Suprapubic skin (tissue), 4 donors: ENCODE results near the gene SDHB. TPM values are rescaled to one million over a fixed set of nuclear protein-coding genes. Genes with fewer than 3 reads are reported as not detected.

Experiments
- DNase-seq, 2 donors: peaks; one replicate each; pipeline ENCODE4 v3.0.0-alpha.2; 2019; ENCODE audit warnings: low spot score in 2 of 2
- H3K27ac ChIP-seq: fragments of 200-600 bp; sonication (generic); one replicate; pipeline ENCODE4 v1.5.1; 2019
- H3K27me3 ChIP-seq: fragments of 200-600 bp; sonication (generic); one replicate; pipeline ENCODE4 v1.5.1; 2019
- H3K36me3 ChIP-seq: fragments of 200-600 bp; sonication (generic); one replicate; pipeline ENCODE4 v1.5.1; 2019
- H3K4me1 ChIP-seq: fragments of 200-600 bp; sonication (generic); one replicate; pipeline ENCODE4 v1.5.1; 2019
- H3K4me3 ChIP-seq: fragments of 200-600 bp; sonication (generic); one replicate; pipeline ENCODE4 v1.5.1; 2019; ENCODE audit warnings: mild to moderate bottlenecking
- H3K9me3 ChIP-seq: fragments of 200-600 bp; sonication (generic); one replicate; pipeline ENCODE4 v1.5.1; 2019
- CTCF ChIP-seq, 2 donors: fragments of 200-600 bp in 1 of 2; fragments of 450-650 bp in 1 of 2; sonication (generic) in 1 of 2; IDR thresholded peaks; one replicate each; pipeline ENCODE4 v1.5.1; 2016 to 2019; ENCODE audit warnings: antibody characterized with exemption in 2 of 2, mild to moderate bottlenecking in 1 of 2, moderate library complexity in 1 of 2
- EP300 ChIP-seq: sonication (generic); formaldehyde crosslinking; IDR thresholded peaks from one replicate; pipeline ENCODE4 v1.6.1; 2017; ENCODE audit warnings: antibody characterized with exemption
- POLR2A ChIP-seq, 2 donors: fragments of 450-650 bp; IDR thresholded peaks; one replicate each; pipeline ENCODE4 v1.6.1; 2017; ENCODE audit warnings: antibody characterized with exemption in 2 of 2, mild to moderate bottlenecking in 2 of 2, moderate library complexity in 2 of 2
- POLR2AphosphoS5 ChIP-seq, 3 donors: sonication (generic); formaldehyde crosslinking; IDR thresholded peaks; one replicate each; pipeline ENCODE4 v1.6.1; 2017; ENCODE audit warnings: antibody characterized with exemption in 3 of 3
- WGBS: methylation state at CpG from one replicate; pipeline ENCODE4 v1.1.5; 2018; 5-methylcytosine and 5-hydroxymethylcytosine counted together
- total RNA-seq, 4 donors: library from RNA; depleted of rRNA; stranded (reverse); fragments of >200 nt; gene quantifications; one replicate each; pipeline ENCODE4 v1.1.0, GENCODE V29; 2016

Gene SDHB
- total RNA-seq, 4 donors from 2014 or later, result 69.0 to 98.3 (median 90.5) TPM

- peaks cover 8% of the 10 kb centered on the region for H3K4me1 ChIP-seq
- no peak overlapping the region for H3K4me3 ChIP-seq
- H3K9me3 ChIP-seq, result no peaks in the 10 kb centered on the region
- TF ChIP-seq POLR2AphosphoS5 (IDR thresholded peaks at IDR 0.05), result no peak
- TF ChIP-seq POLR2A (IDR thresholded peaks at IDR 0.05), result no peak
- no peak for TF ChIP-seq CTCF (IDR thresholded peaks at IDR 0.05)
- no peak for TF ChIP-seq EP300
- no peaks in the 10 kb centered on the region for H3K27me3 ChIP-seq
- no peak for DNase-seq
- peaks cover 20% of the 10 kb centered on the region for H3K36me3 ChIP-seq
- H3K27ac ChIP-seq, result no peak overlapping the region
- 97% methylated on average over 15 of the region's 28 CpGs for WGBS
These were observed 83.5 kb downstream of the SDHB start for GRCh38 chr1:16970132-16970910.

GRCh38 chr1:16969651-16970050 is 84.2 kb downstream of the SDHB start:
- no peaks in the 10 kb centered on the region for H3K27me3 ChIP-seq
- H3K27ac ChIP-seq, result no peak overlapping the region
- peaks cover 21% of the 10 kb centered on the region for H3K36me3 ChIP-seq
- no peaks in the 10 kb centered on the region for H3K9me3 ChIP-seq
- no peak for TF ChIP-seq CTCF (IDR thresholded peaks at IDR 0.05)
- no peak for TF ChIP-seq POLR2AphosphoS5 (IDR thresholded peaks at IDR 0.05)
- no peak for TF ChIP-seq EP300
- no peak for TF ChIP-seq POLR2A (IDR thresholded peaks at IDR 0.05)
- no peak overlapping the region for H3K4me3 ChIP-seq
- H3K4me1 ChIP-seq, result peaks cover 4% of the 10 kb centered on the region
- DNase-seq, result no peak
- WGBS, result 89% methylated on average over 12 of the region's 12 CpGs

GRCh38 chr1:16969057-16969611 is 84.7 kb downstream of the SDHB start:
- no peak for DNase-seq
- Histone ChIP-seq H3K27me3 (no peaks in the 10 kb centered on the region), H3K4me3 (no peak overlapping the region), H3K27ac (no peak overlapping the region), H3K9me3 (no peaks in the 10 kb centered on the region), H3K36me3 (peaks cover 21% of the 10 kb centered on the region), H3K4me1 (peaks cover 4% of the 10 kb centered on the region)
- TF ChIP-seq POLR2A (IDR thresholded peaks at IDR 0.05), result no peak
- no peak for TF ChIP-seq POLR2AphosphoS5 (IDR thresholded peaks at IDR 0.05)
- TF ChIP-seq EP300, result no peak
- TF ChIP-seq CTCF (IDR thresholded peaks at IDR 0.05), result no peak
- WGBS, result 94% methylated on average over 11 of the region's 14 CpGs

Other genes starting within 250 kb of the SDHB start
- under 1 TPM; under 0.01 TPM for gene RNU1-2, start 158.1 kb downstream of the SDHB start, total RNA-seq
- 10 to 100 TPM; 27.7 to 86.4 (median 60.2) TPM for gene CROCC, start 132.1 kb downstream of the SDHB start, total RNA-seq
- 1 to 10 TPM; 5.6 to 8.3 (median 7.1) TPM for gene MFAP2, start 73.4 kb downstream of the SDHB start, total RNA-seq
- gene ATP13A2, start 42.1 kb downstream of the SDHB start, total RNA-seq, result 10 to 100 TPM; 42.7 to 62.0 (median 47.3) TPM
- 10 to 100 TPM; 15.4 to 27.2 (median 18.6) TPM for gene PADI2, start 65.4 kb upstream of the SDHB start, total RNA-seq
- gene PADI1, start 151.1 kb upstream of the SDHB start, total RNA-seq, result 10 to 100 TPM in 1 of 4 donors, 1 to 10 TPM in 3; 4.0 to 57.3 (median 9.1) TPM
- gene PADI3, start 195.1 kb upstream of the SDHB start, total RNA-seq, result 10 to 100 TPM in 1 of 4 donors, 1 to 10 TPM in 2, not detected in 1; 2.4 to 11.2 (median 2.7) TPM